ENCODE results near the gene MIOX.

DNA sequence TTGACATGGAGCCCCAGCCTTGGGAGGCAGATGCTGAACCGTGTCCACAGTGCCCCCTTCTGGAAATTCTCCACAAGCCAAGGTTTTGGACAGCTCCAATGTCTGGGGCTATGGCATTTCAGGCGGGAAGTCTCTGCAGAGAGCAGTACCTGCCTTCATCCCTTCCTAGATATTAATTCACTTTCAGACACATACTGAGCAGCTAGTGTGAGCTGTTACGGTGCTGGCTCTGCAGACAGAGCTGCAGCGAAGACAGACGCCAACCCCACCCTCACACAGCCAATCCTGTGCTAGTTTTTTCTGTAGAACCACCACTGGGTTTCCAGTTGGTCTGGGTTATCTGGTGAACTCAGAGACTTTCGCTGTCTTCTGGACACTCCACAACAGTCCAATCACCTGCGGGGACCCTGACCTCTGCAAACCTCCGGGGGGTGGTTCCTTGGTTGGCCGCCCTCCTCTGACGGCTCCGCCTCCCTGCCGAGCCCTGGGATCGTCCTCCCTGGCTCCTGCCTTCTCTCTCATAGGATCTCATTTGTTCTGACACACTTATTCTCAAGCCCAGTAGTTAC, 11.7 kb downstream of the MIOX start:
- TF ChIP-seq CTCF (conservative IDR thresholded peaks at IDR 0.05) (peak; percentile 88), EZH2 (IDR thresholded peaks at IDR 0.05; ENCODE audit: low read depth) (no peak)

All from PC-9 (cell line).